ENCODE data around the gene SYNE1.

Gene SYNE1

GRCh38 chr6:152404936-152405595 is 232.1 kb downstream of the SYNE1 start:
- POLR2A ChIA-PET = no interaction called here
- no peak overlapping the region for H3K4me3 ChIP-seq (ENCODE audit: low read depth, low read length)
- CTCF ChIA-PET = no interaction called here
- no peak for DNase-seq (ENCODE audit: low read depth, low spot score)
- TF ChIP-seq, protein P1, sequence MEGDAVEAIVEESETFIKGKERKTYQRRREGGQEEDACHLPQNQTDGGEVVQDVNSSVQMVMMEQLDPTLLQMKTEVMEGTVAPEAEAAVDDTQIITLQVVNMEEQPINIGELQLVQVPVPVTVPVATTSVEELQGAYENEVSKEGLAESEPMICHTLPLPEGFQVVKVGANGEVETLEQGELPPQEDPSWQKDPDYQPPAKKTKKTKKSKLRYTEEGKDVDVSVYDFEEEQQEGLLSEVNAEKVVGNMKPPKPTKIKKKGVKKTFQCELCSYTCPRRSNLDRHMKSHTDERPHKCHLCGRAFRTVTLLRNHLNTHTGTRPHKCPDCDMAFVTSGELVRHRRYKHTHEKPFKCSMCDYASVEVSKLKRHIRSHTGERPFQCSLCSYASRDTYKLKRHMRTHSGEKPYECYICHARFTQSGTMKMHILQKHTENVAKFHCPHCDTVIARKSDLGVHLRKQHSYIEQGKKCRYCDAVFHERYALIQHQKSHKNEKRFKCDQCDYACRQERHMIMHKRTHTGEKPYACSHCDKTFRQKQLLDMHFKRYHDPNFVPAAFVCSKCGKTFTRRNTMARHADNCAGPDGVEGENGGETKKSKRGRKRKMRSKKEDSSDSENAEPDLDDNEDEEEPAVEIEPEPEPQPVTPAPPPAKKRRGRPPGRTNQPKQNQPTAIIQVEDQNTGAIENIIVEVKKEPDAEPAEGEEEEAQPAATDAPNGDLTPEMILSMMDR (IDR thresholded peaks at IDR 0.05; ENCODE audit: insufficient read depth, low read length, missing control alignments) = no peak

GRCh38 chr6:152404086-152404857 is 232.9 kb downstream of the SYNE1 start:
- DNase-seq (ENCODE audit: low read depth, low spot score) = no peak
- TF ChIP-seq, protein P1 (IDR thresholded peaks at IDR 0.05; ENCODE audit: insufficient read depth, low read length, missing control alignments) = no peak
- ChIA-PET POLR2A (no interaction called here), CTCF (no interaction called here)
- no peak overlapping the region for H3K4me3 ChIP-seq (ENCODE audit: low read depth, low read length)

DNA sequence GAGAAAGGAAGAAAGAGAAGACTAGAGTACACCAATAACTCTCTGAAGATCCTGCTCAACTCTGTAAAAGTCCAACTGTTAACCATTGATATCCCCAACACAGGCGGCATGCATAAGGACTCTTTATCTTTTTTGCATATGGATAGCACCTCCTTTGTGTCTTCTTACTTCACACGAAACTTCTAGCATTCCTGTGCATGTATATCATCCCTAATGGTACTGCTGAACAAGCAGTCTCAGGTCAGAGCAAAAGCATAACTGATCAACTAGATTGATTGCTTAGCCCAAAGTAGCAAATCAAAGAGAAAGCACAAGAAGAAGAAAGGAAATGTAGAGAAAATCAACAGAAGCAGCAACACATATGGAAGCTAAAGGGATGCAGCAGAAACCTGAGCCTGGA is 234.4 kb downstream of the SYNE1 start:
- no peak for DNase-seq (ENCODE audit: low read depth, low spot score)
- TF ChIP-seq, protein P1 (IDR thresholded peaks at IDR 0.05; ENCODE audit: insufficient read depth, low read length, missing control alignments) = no peak
- ChIA-PET CTCF (interaction anchor here (0.8 kb wide), 1 partner anchor 25 kb away, joined by 3 read pairs; no protein-coding TSS in a partner anchor), POLR2A (no interaction called here)
- no peak overlapping the region for H3K4me3 ChIP-seq (ENCODE audit: low read depth, low read length)

DNA sequence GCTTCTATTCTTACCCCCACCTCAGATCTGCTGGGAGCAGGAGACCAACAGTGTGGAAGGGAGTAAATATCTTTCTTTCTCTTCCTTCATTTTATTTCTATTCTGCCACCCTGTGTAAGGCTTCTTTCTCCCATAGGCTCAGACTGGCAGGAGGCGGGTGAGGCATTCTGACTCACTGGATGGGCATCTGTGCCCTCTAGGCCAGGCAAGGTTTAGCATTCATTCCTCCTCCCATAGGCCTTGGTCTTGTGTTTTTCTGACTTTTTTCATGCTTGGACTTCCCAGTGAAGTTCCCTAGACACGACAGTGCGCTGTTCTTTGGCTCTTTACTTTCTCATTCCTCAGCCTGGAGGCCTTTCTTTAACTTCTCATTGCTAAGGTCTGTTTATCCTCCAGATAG is 235.2 kb downstream of the SYNE1 start:
- H3K4me3 ChIP-seq (ENCODE audit: low read depth, low read length) = no peak overlapping the region
- ChIA-PET POLR2A (no interaction called here), CTCF (no interaction called here)
- TF ChIP-seq, protein P1 (IDR thresholded peaks at IDR 0.05; ENCODE audit: insufficient read depth, low read length, missing control alignments) = no peak
- no peak for DNase-seq (ENCODE audit: low read depth, low spot score)

- TF ChIP-seq, protein P1 (IDR thresholded peaks at IDR 0.05; ENCODE audit: insufficient read depth, low read length, missing control alignments) = no peak
- DNase-seq (ENCODE audit: low read depth, low spot score) = no peak
- no peak overlapping the region for H3K4me3 ChIP-seq (ENCODE audit: low read depth, low read length)
- CTCF ChIA-PET = no interaction called here
- POLR2A ChIA-PET = no interaction called here
Measured at GRCh38 chr6:152399399-152399798, 237.8 kb downstream of the SYNE1 start.

DNA sequence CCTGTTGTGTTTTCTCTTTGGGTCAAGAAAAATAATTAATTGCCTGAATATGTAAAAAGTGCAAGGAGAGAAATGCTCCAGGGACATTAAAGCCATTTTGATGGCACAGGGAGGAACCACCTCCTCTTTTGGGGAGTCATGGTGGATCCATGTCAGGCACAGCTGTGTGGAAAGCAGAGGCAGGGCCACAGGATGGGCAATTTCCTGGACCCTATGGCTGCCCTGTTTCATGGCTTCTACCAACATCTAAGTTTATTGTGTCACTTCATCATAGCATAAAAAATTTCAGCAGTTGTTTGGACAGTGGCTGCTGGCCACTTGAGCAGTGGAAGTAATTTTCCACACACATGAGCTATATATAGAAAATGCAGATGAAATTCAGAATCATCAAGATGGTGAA is 238.2 kb downstream of the SYNE1 start:
- TF ChIP-seq, protein P1 (IDR thresholded peaks at IDR 0.05; ENCODE audit: insufficient read depth, low read length, missing control alignments) = no peak
- ChIA-PET CTCF (no interaction called here), POLR2A (no interaction called here)
- DNase-seq (ENCODE audit: low read depth, low spot score) = no peak
- no peak overlapping the region for H3K4me3 ChIP-seq (ENCODE audit: low read depth, low read length)
